H1 (cell line): Measurements from ENCODE around the gene INVS. TPM values are rescaled to one million over a fixed set of nuclear protein-coding genes. Genes with fewer than 3 reads are reported as not detected.

Experiments
- TBP ChIP-seq: IDR thresholded peaks from 2 replicates; pipeline ENCODE4 v1.6.1; 2011; ENCODE audit warnings: low read depth, low read length, improper control_type of control experiment
- polyA plus RNA-seq, 7 experiments: library from polyadenylated mRNA; depleted of rRNA in 3 of 7; stranded (reverse) in 5 of 7; unstranded in 2 of 7; fragments of >200 nt in 5 of 7; fragments of 200-250 nt in 2 of 7; gene quantifications; 1 replicate in 5 of 7; 2 replicates in 1 of 7; 4 replicates in 1 of 7; pipeline versions ENCODE4 v1.2.1 to v1.2.3, GENCODE V29; 2011 to 2013; ENCODE audit warnings: missing spikeins in 2 of 7, mixed read lengths in 2 of 7
- total RNA-seq: library from RNA; stranded (reverse); fragmentation: NEBNext Ultra II Directional; extraction: Animal tissue kit (Norgen Biotek cat#: 25700); gene quantifications from 2 replicates; pipeline ENCODE4 v1.2.1, GENCODE V29; 2021

Gene INVS
- total and polyA plus RNA-seq, 2 of the 8 experiments (the other 6 are each of a cell fraction or from before 2014, with no cell fraction given) = 4.1 to 6.9 TPM

DNA sequence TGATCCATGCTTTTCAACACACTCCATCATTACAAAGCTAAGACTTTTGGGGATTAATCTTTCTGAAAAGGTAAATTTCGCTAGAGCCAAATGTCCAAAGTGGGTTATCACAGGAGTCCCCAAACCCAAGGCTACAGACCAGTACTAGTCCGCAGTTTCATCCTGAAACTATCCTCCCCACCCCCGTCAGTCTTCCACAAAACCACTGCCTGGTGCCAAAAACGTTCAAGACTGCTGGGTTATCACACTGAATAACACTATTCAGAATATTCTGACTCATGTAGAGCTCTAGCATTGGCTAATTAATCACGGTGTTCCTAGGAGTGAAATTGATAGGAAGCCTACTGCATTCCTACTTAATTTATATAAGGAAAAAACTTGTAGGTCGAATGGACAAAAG is 24.9 kb upstream of the INVS start (continued):
- no peak for TF ChIP-seq TBP
